Fibroblast of mammary gland (primary cell): ENCODE measurements around the gene MAEA.
"Not testable (repeated sequence)": the region's sequence is repeated elsewhere in the genome, so short reads cannot be mapped to it uniquely, and the experiment has no call there.

Experiments used
- DNase-seq: peaks from one replicate; pipeline ENCODE4 v3.0.0-alpha.2; 2010; ENCODE audit warnings: low read depth
- H3K4me3 ChIP-seq: 2 replicates; pipeline ENCODE4 v1.5.1; 2011; ENCODE audit warnings: low read depth, mild to moderate bottlenecking, low read length, moderate library complexity; ENCODE audit not compliant: control insufficient read depth
- TF ChIP-seq, protein P1 (sequence below): conservative IDR thresholded peaks from 2 replicates; pipeline ENCODE4 v1.5.1; 2011; ENCODE audit warnings: low read depth, low read length, inconsistent platforms; ENCODE audit not compliant: control insufficient read depth, insufficient read depth

MAEA gene

GRCh38 chr4:1291091-1291490 lies 1.4 kb downstream of the MAEA start:
- peak overlapping the region; percentile 82 for H3K4me3 ChIP-seq
- TF ChIP-seq, protein P1, sequence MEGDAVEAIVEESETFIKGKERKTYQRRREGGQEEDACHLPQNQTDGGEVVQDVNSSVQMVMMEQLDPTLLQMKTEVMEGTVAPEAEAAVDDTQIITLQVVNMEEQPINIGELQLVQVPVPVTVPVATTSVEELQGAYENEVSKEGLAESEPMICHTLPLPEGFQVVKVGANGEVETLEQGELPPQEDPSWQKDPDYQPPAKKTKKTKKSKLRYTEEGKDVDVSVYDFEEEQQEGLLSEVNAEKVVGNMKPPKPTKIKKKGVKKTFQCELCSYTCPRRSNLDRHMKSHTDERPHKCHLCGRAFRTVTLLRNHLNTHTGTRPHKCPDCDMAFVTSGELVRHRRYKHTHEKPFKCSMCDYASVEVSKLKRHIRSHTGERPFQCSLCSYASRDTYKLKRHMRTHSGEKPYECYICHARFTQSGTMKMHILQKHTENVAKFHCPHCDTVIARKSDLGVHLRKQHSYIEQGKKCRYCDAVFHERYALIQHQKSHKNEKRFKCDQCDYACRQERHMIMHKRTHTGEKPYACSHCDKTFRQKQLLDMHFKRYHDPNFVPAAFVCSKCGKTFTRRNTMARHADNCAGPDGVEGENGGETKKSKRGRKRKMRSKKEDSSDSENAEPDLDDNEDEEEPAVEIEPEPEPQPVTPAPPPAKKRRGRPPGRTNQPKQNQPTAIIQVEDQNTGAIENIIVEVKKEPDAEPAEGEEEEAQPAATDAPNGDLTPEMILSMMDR = no peak
- DNase-seq = no peak

DNA sequence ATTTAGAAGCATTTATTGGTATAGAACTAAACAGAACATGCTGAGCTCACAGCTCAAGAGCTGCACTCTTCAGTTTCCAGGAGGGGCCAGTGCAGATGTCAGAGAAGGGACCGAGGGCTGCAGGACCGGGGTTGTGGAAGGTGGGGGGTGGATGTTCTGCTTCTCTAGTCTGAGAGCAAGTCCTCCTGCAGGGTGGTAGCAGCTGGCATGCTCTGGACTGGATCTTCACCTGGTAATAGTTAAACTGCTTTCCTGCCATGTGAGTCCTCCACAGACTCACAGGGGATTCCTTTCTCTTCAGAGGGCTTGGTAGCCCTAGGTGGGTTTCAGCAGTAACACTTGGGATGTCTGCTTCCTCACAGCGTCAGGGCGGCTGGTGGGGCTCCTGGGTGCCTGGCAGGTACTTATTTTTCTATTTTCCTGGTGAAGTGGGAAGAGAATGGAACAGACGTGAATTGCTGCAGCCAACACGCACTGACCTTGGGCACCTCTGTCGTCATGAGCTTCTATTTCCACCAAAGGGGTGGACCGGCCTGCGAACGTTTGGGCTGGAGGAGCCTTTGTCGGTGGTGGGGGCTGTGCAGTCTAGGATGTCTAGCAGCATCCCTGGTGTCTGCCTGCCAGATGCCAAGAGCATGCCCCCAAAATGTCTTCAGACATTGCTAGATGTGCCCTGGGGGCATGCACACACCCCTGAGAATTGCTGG lies 2.5 kb downstream of the MAEA start:
- no peak for DNase-seq
- TF ChIP-seq, protein P1 = no peak
- H3K4me3 ChIP-seq = no peak overlapping the region

GRCh38 chr4:1292703-1293011 lies 3.0 kb downstream of the MAEA start:
- not testable (repeated sequence) for DNase-seq, H3K4me3 ChIP-seq

DNA sequence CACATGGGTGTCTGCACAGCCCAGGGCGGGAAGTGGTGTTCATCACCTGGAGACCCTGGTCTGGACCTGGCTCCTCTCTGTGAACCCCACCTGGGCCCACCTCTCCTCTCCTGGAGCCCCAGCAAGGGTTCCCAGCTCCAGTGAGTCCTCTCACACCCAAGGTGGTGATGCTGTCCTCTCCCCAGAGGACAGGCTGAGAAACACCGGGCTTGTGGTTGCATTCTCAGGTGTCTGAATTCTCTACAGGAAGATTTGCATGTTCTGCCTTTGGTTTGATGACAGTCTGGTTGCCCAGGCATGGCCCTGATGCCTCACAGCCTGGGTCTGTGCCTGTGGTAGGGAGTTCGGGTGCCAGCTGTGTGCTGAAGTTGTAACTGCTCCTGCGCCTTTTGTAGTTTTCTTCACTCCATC lies 3.8 kb downstream of the MAEA start:
- no peak for DNase-seq
- TF ChIP-seq, protein P1 = no peak
- H3K4me3 ChIP-seq = no peak overlapping the region

DNA sequence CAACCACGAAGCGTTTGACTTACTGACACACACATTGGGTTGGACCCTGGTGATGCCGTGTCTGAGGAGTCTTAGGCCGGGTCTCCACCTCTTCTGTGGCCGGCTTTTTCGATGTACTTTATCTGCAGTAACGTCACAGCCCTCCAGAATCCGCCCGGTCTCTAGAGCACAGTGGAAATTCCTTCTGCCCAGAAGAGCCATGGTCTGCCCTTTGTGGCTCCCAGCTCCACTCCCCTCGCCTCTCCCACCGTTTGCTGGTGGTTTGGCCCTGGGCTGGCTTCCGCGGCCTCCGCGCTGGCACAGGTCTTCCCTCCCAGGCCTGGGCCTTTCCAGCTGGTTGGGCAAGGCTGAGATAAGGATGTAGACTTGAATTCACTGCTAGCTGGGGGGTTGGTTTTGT lies 4.3 kb downstream of the MAEA start:
- TF ChIP-seq, protein P1 = no peak
- DNase-seq = no peak
- no peak overlapping the region for H3K4me3 ChIP-seq

GRCh38 chr4:1294424-1294823 lies 4.7 kb downstream of the MAEA start:
- no peak overlapping the region for H3K4me3 ChIP-seq
- no peak for DNase-seq
- TF ChIP-seq, protein P1 = no peak

DNA sequence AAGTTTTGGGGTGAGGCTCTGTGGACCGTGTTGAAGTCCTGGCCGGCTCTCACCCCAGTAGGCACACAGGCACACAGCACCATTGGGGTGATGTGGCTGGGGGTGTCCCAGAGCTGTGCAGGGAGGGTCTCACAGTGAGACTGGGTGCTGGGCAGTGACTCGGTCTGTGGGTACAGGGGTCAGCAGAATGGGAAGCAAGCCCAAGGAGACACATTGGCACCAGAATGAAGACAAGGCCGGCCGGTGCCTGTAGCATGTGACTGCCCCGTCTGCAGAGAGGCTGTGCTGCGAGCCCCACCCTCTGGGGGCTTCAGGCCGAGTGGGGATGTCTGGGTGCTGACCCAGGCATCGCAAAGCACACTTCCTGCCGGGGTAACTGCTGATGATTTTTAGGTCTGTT lies 5.2 kb downstream of the MAEA start:
- TF ChIP-seq, protein P1 = no peak
- no peak overlapping the region for H3K4me3 ChIP-seq
- no peak for DNase-seq
